Immature natural killer cell (primary cell): Measurements from ENCODE around the gene CCNY. TPM values are rescaled to one million over a fixed set of nuclear protein-coding genes. Genes with fewer than 3 reads are reported as not detected.
"Not testable (repeated sequence)": the region's sequence is repeated elsewhere in the genome, so short reads cannot be mapped to it uniquely, and the experiment has no call there.

Source experiments
- DNase-seq, 3 donors: peaks; one replicate each; pipeline ENCODE4 v3.0.0; 2022; ENCODE audit warnings: mixed read lengths in 1 of 3
- H3K27ac Mint-ChIP-seq, 6 donors: one replicate each; pipeline ENCODE4 v1.8.0; 2020; ENCODE audit warnings: mixed read lengths in 6 of 6, mild to moderate bottlenecking in 5 of 6, inconsistent platforms in 4 of 6, moderate library complexity in 3 of 6
- H3K27me3 Mint-ChIP-seq, 3 donors: one replicate each; pipeline ENCODE4 v1.8.0; 2020 to 2021; ENCODE audit warnings: low read depth in 3 of 3, mild to moderate bottlenecking in 3 of 3, mixed read lengths in 3 of 3, moderate library complexity in 3 of 3, inconsistent platforms in 1 of 3
- H3K36me3 Mint-ChIP-seq, 3 donors: one replicate each; pipeline ENCODE4 v1.8.0; 2020; ENCODE audit warnings: mixed read lengths in 3 of 3, inconsistent platforms in 2 of 3, mild to moderate bottlenecking in 2 of 3
- H3K4me1 Mint-ChIP-seq, 2 donors: one replicate each; pipeline ENCODE4 v1.8.0; 2020; ENCODE audit warnings: inconsistent platforms in 2 of 2, mild to moderate bottlenecking in 2 of 2, mixed read lengths in 2 of 2, moderate library complexity in 1 of 2
- H3K4me3 Mint-ChIP-seq, 5 donors: one replicate each; pipeline ENCODE4 v1.8.0; 2020; ENCODE audit warnings: mild to moderate bottlenecking in 5 of 5, mixed read lengths in 5 of 5, inconsistent platforms in 3 of 5, moderate library complexity in 3 of 5
- H3K9me3 Mint-ChIP-seq, 6 donors: one replicate each; pipeline ENCODE4 v1.8.0; 2020; ENCODE audit warnings: mild to moderate bottlenecking in 6 of 6, mixed read lengths in 6 of 6, inconsistent platforms in 4 of 6, moderate library complexity in 3 of 6
- polyA plus RNA-seq, 3 donors: library from polyadenylated mRNA; unstranded; fragments of 300-500 nt; fragmentation: Illumina TruSeq; gene quantifications; one replicate each; pipeline ENCODE4 v1.2.3, GENCODE V29; 2021

The CCNY gene
- polyA plus RNA-seq, 3 donors from 2014 or later = 7.8 to 13.2 (median 12.4) TPM

- no peak overlapping the region for H3K4me3 Mint-ChIP-seq
Measured at GRCh38 chr10:35398355-35398754, 62.0 kb downstream of the CCNY start.

GRCh38 chr10:35398908-35399307 is 62.6 kb downstream of the CCNY start:
- Mint-ChIP-seq H3K27me3 (no peaks in the 10 kb centered on the region), H3K9me3 (no peaks in the 10 kb centered on the region), H3K27ac (peak overlapping the region in 1 of 6 donors; percentile 54), H3K36me3 (peaks cover 0 to 3% (median 0%) of the 10 kb centered on the region in 3 donors), H3K4me1 (peaks cover 49 to 59% of the 10 kb centered on the region in 2 donors), H3K4me3 (no peak overlapping the region)
- DNase-seq = no peak

More at GRCh38 chr10:35398355-35398754, 62.0 kb downstream of the CCNY start:
- DNase-seq = no peak
- peaks cover 54 to 65% of the 10 kb centered on the region in 2 donors for H3K4me1 Mint-ChIP-seq
- H3K27ac Mint-ChIP-seq = peak overlapping the region in 2 of 6 donors; percentile 54 to 76
- H3K9me3 Mint-ChIP-seq = no peaks in the 10 kb centered on the region
- no peaks in the 10 kb centered on the region for H3K27me3 Mint-ChIP-seq
- H3K36me3 Mint-ChIP-seq = peaks cover 0 to 3% (median 0%) of the 10 kb centered on the region in 3 donors

GRCh38 chr10:35399414-35400009 is 63.2 kb downstream of the CCNY start:
- H3K27ac Mint-ChIP-seq = peak overlapping the region in 1 of 6 donors; percentile 6
- H3K4me3 Mint-ChIP-seq = no peak overlapping the region
- peaks cover 0 to 3% (median 0%) of the 10 kb centered on the region in 3 donors for H3K36me3 Mint-ChIP-seq
- H3K4me1 Mint-ChIP-seq = peaks cover 47 to 53% of the 10 kb centered on the region in 2 donors
- DNase-seq = no peak
- H3K27me3 Mint-ChIP-seq = no peaks in the 10 kb centered on the region
- H3K9me3 Mint-ChIP-seq = no peaks in the 10 kb centered on the region

GRCh38 chr10:35400595-35401268 is 64.4 kb downstream of the CCNY start:
- Mint-ChIP-seq H3K4me1 (peaks cover 37 to 42% of the 10 kb centered on the region in 2 donors), H3K36me3 (peaks cover 0 to 3% (median 0%) of the 10 kb centered on the region in 3 donors), H3K27me3 (no peaks in the 10 kb centered on the region)

GRCh38 chr10:35403491-35403890 is 67.2 kb downstream of the CCNY start:
- not testable (repeated sequence) for H3K9me3 Mint-ChIP-seq, H3K27me3 Mint-ChIP-seq, H3K27ac Mint-ChIP-seq, DNase-seq, H3K36me3 Mint-ChIP-seq, H3K4me3 Mint-ChIP-seq
- H3K4me1 Mint-ChIP-seq = peaks cover 31 to 33% of the 10 kb centered on the region in 2 donors

More at GRCh38 chr10:35400595-35401268, 64.4 kb downstream of the CCNY start:
- no peak for DNase-seq
- H3K4me3 Mint-ChIP-seq = no peak overlapping the region
- no peak overlapping the region for H3K27ac Mint-ChIP-seq
- no peaks in the 10 kb centered on the region for H3K9me3 Mint-ChIP-seq

- not testable (repeated sequence) for H3K9me3 Mint-ChIP-seq, H3K27ac Mint-ChIP-seq, H3K4me3 Mint-ChIP-seq, DNase-seq, H3K36me3 Mint-ChIP-seq, H3K27me3 Mint-ChIP-seq
- peaks cover 32 to 33% of the 10 kb centered on the region in 2 donors for H3K4me1 Mint-ChIP-seq
Measured at GRCh38 chr10:35404077-35404476, 67.8 kb downstream of the CCNY start.

- not testable (repeated sequence) for H3K9me3 Mint-ChIP-seq, H3K27ac Mint-ChIP-seq, H3K36me3 Mint-ChIP-seq, DNase-seq, H3K4me3 Mint-ChIP-seq, H3K27me3 Mint-ChIP-seq
- H3K4me1 Mint-ChIP-seq = peaks cover 44% of the 10 kb centered on the region in 2 donors
Measured at GRCh38 chr10:35406003-35406630, 69.8 kb downstream of the CCNY start.

- H3K27ac Mint-ChIP-seq = peak overlapping the region in 5 of 6 donors; percentile 29 to 67 (median 63)
- DNase-seq, H3K36me3 Mint-ChIP-seq, H3K9me3 Mint-ChIP-seq, H3K27me3 Mint-ChIP-seq: not testable (repeated sequence)
- H3K4me1 Mint-ChIP-seq = peaks cover 44 to 46% of the 10 kb centered on the region in 2 donors
- H3K4me3 Mint-ChIP-seq = peak overlapping the region in 2 of 5 donors; percentile 4 to 41
Measured at GRCh38 chr10:35407696-35408095, 71.4 kb downstream of the CCNY start.

GRCh38 chr10:35409094-35409582 is 72.8 kb downstream of the CCNY start:
- Mint-ChIP-seq H3K4me3 (peak overlapping the region in 3 of 5 donors; percentile 9 to 39 (median 27)), H3K27ac (peak overlapping the region in 2 of 6 donors; percentile 33 to 67), H3K4me1 (peaks cover 44 to 46% of the 10 kb centered on the region in 2 donors), H3K27me3 (peaks cover 0 to 2% (median 2%) of the 10 kb centered on the region in 3 donors), H3K36me3 (no peaks in the 10 kb centered on the region), H3K9me3 (no peaks in the 10 kb centered on the region)
- DNase-seq = peak in 2 of 3 donors; percentile 6 to 15

- Mint-ChIP-seq H3K27me3 (peaks cover 2 to 4% (median 2%) of the 10 kb centered on the region in 3 donors), H3K27ac (peak overlapping the region in 2 of 6 donors; percentile 29 to 67), H3K4me3 (peak overlapping the region in 1 of 5 donors; percentile 39), H3K4me1 (peaks cover 44 to 46% of the 10 kb centered on the region in 2 donors), H3K36me3 (no peaks in the 10 kb centered on the region), H3K9me3 (no peaks in the 10 kb centered on the region)
- DNase-seq = no peak
Measured at GRCh38 chr10:35409808-35410207, 73.5 kb downstream of the CCNY start.

- Mint-ChIP-seq H3K4me1 (peaks cover 39 to 47% of the 10 kb centered on the region in 2 donors), H3K27ac (no peak overlapping the region), H3K27me3 (peaks cover 0 to 4% (median 2%) of the 10 kb centered on the region in 3 donors), H3K9me3 (no peaks in the 10 kb centered on the region), H3K36me3 (no peaks in the 10 kb centered on the region), H3K4me3 (no peak overlapping the region)
- DNase-seq = no peak
Measured at GRCh38 chr10:35412003-35412723, 75.9 kb downstream of the CCNY start.

GRCh38 chr10:35412900-35413491 is 76.7 kb downstream of the CCNY start:
- peaks cover 31 to 45% of the 10 kb centered on the region in 2 donors for H3K4me1 Mint-ChIP-seq
- H3K4me3 Mint-ChIP-seq = no peak overlapping the region
- no peak for DNase-seq
- H3K9me3 Mint-ChIP-seq = no peaks in the 10 kb centered on the region
- H3K36me3 Mint-ChIP-seq = no peaks in the 10 kb centered on the region
- H3K27me3 Mint-ChIP-seq = peaks cover 0 to 4% (median 0%) of the 10 kb centered on the region in 3 donors
- no peak overlapping the region for H3K27ac Mint-ChIP-seq
